Placental pericyte (primary cell): ENCODE results near the gene ZNF664. TPM values are rescaled to one million over a fixed set of nuclear protein-coding genes. Genes with fewer than 3 reads are reported as not detected.

Source experiments
- small RNA-seq: library from RNA; depleted of rRNA; stranded (forward); fragments of <200 nt; gene quantifications from one replicate; pipeline ENCODE3, GENCODE V24; 2012; ENCODE audit warnings: low replicate concordance
- total RNA-seq: library from RNA; depleted of rRNA; stranded (reverse); fragments of >200 nt; gene quantifications from 2 replicates; pipeline ENCODE4 v1.2.3, GENCODE V29; 2012

Gene ZNF664
- 40.2 and 51.2 TPM in 2 replicates for total RNA-seq

DNA sequence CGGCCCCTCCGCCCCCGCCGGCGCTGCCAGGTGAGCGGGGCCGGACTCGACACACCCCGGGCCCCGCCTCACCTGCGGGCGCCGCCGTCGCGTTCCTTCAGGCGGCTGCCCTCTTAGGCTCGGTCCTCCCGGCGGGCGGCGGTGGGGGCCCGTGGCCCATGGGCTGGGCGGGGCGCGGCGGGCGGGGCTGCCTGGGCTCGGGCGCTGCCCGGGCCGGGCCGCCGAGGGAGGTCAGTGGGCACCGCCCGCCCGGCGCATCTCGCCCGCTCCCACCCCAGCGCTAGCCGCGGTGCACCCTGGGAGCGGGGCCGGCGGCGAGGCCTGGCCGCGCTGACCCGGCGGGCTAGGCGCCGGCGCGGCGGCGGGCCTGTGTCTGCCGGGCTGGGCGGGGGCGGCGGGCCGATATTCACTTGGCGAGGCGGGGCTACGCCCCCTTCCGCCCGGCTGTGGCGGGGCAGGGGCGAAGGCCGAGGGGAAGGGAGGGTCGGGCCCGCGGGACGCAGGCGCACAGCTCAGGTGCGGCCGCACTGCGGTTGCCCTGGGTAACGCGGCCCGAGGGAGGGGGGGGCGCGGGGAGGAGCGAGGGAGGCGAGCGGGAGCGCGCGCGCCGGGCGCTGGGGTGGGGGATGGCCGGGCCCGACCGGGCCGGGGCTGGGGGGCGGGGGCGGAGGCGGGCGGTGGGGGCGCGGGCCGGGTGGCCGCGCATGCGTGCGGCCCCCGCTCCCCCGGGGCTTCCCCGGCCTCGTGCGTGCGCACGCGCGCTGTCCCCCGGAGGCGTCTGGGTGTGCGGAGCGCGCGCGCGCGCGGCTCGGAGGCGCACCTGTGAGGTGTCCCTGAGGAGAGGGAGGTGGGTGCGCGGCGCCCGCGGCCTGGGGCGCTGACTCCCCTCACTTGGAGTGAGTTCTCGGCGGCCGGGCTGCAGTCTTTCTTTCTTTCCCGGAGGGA, at the start of gene ZNF664, which contains the start of gene CCDC92:
Gene ZNF664 (plus strand): TSS at position 759 of the 945 bp plus-strand sequence. CDS start 38,930 bp downstream, outside the sequence.
Gene CCDC92 (minus strand): TSS at position 375 of the 945 bp plus-strand sequence. CDS start 28,526 bp downstream, outside the sequence.

Small RNA genes within 50 kb of the gene (small RNA-seq; reads per million reads assigned to genes)
- not detected for gene AC068790.4
- not detected for gene AC068790.6

Other genes starting within 250 kb of the ZNF664 start
- gene DNAH10, start 210.9 kb upstream of the ZNF664 start, total RNA-seq = 0.14 and 0.88 TPM in 2 replicates
- 13.3 and 22.8 TPM in 2 replicates for gene CCDC92, start 384 bp upstream of the ZNF664 start, total RNA-seq